ENCODE results near the gene NUTM1. TPM values are rescaled to one million over a fixed set of nuclear protein-coding genes. Genes with fewer than 3 reads are reported as not detected.
"Not testable (repeated sequence)": the region's sequence is repeated elsewhere in the genome, so short reads cannot be mapped to it uniquely, and the experiment has no call there.

NUTM1 gene
- total RNA-seq, 2 donors from 2014 or later, result not detected

GRCh38 chr15:34347951-34348638 is 5.0 kb downstream of the NUTM1 start:
- no peak for DNase-seq (ENCODE audit: low spot score)
- H3K4me1 Mint-ChIP-seq (ENCODE audit: low read depth in 2 of 2), result no peaks in the 10 kb centered on the region
- no peak overlapping the region for H3K4me3 Mint-ChIP-seq
- no peaks in the 10 kb centered on the region for H3K36me3 Mint-ChIP-seq
- no peaks in the 10 kb centered on the region for H3K9me3 Mint-ChIP-seq
- ATAC-seq, result no peak
- H3K27me3 Mint-ChIP-seq, result no peaks in the 10 kb centered on the region
- H3K27ac Mint-ChIP-seq, result peak overlapping the region in 1 of 2 donors; percentile 32

- Mint-ChIP-seq H3K4me1 (ENCODE audit: low read depth in 2 of 2) (no peaks in the 10 kb centered on the region), H3K27me3 (no peaks in the 10 kb centered on the region), H3K27ac (no peak overlapping the region), H3K36me3 (no peaks in the 10 kb centered on the region), H3K9me3 (no peaks in the 10 kb centered on the region), H3K4me3 (no peak overlapping the region)
- ATAC-seq, result no peak
- DNase-seq (ENCODE audit: low spot score), result no peak
These were observed 5.7 kb downstream of the NUTM1 start for GRCh38 chr15:34348735-34349300.

DNA sequence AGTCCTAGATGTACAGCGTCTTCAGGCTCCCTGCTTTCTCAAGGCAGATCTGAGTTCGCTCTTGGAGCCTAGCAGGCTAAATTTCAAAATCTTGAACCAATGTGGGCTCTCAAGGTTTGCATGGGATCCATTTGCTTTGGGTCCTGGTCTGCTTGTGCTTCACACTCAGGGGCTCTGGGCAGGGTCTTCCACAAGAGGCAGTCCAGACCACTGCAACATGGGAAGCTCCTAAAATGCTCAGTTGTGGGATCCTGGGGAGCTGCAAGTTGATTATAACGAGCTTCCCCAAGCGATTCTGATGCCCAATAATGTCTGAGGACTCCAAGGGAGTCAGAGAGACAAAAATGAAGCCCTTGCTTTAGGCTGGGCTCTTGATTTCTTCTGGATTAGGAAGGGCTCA is 6.7 kb downstream of the NUTM1 start:
- DNase-seq (ENCODE audit: low spot score) (no peak), ATAC-seq (no peak)
- no peak overlapping the region for H3K4me3 Mint-ChIP-seq
- no peak overlapping the region for H3K27ac Mint-ChIP-seq
- H3K36me3 Mint-ChIP-seq, result no peaks in the 10 kb centered on the region
- no peaks in the 10 kb centered on the region for H3K9me3 Mint-ChIP-seq
- no peaks in the 10 kb centered on the region for H3K4me1 Mint-ChIP-seq (ENCODE audit: low read depth in 2 of 2)
- H3K27me3 Mint-ChIP-seq, result no peaks in the 10 kb centered on the region

GRCh38 chr15:34352996-34353395 is 9.9 kb downstream of the NUTM1 start:
- H3K27me3 Mint-ChIP-seq; DNase-seq (ENCODE audit: low spot score); H3K4me3 Mint-ChIP-seq; H3K27ac Mint-ChIP-seq; H3K9me3 Mint-ChIP-seq; H3K4me1 Mint-ChIP-seq (ENCODE audit: low read depth in 2 of 2); ATAC-seq; H3K36me3 Mint-ChIP-seq: not testable (repeated sequence)

DNA sequence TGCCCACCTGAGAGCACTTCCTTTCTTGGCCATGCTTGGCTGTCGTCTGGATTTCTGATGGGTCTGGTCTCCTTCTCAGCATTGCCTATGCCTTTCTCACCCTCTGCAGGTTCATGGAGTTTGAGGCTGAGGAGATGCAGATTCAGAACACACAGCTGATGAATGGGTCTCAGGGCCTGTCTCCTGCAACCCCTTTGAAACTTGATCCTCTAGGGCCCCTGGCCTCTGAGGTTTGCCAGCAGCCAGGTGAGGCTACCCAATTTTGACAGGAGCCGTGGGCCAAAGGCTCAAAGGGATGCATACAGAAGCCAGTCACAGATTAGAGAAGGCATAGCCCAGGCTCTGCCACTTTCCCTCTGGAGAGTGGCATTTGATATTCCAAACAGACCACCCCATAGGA is 10.5 kb downstream of the NUTM1 start:
- Mint-ChIP-seq H3K4me1 (ENCODE audit: low read depth in 2 of 2) (no peaks in the 10 kb centered on the region), H3K9me3 (no peaks in the 10 kb centered on the region), H3K4me3 (no peak overlapping the region), H3K27ac (no peak overlapping the region), H3K36me3 (peaks cover 5% of the 10 kb centered on the region), H3K27me3 (no peaks in the 10 kb centered on the region)
- ATAC-seq (no peak), DNase-seq (ENCODE audit: low spot score) (no peak)

DNA sequence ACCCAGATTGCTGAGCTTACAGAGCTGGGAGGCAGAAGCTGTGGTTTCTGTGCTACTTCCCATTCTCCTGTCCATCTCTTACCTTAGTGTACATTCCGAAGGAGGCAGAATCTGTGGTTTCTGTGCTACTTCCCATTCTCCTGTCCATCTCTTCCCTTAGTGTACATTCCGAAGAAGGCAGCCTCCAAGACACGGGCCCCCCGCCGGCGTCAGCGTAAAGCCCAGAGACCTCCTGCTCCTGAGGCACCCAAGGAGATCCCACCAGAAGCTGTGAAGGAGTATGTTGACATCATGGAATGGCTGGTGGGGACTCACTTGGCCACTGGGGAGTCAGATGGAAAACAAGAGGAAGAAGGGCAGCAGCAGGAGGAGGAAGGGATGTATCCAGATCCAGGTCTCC is 11.2 kb downstream of the NUTM1 start:
- no peak for ATAC-seq
- Mint-ChIP-seq H3K36me3 (peaks cover 5% of the 10 kb centered on the region), H3K27me3 (no peaks in the 10 kb centered on the region), H3K9me3 (no peaks in the 10 kb centered on the region), H3K4me1 (ENCODE audit: low read depth in 2 of 2) (no peaks in the 10 kb centered on the region), H3K4me3 (no peak overlapping the region), H3K27ac (no peak overlapping the region)
- no peak for DNase-seq (ENCODE audit: low spot score)

DNA sequence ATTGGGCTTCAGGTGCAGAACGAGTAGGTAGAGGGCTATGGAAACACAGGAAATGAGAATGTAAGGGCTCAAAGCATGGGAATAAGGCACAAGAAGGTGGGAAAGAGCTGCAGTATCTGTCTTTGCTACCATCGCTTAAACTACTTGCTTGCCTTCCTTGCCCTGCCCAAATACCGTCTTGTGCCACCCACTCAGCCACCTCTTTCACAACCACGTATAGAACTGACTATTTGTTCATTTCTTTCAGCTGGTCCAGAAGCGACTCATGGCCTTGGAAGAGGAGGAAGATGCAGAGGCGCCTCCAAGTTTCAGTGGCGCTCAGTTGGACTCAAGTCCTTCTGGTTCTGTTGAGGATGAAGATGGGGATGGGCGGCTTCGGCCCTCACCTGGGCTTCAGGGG is 12.1 kb downstream of the NUTM1 start:
- no peaks in the 10 kb centered on the region for H3K9me3 Mint-ChIP-seq
- H3K27ac Mint-ChIP-seq, result no peak overlapping the region
- no peaks in the 10 kb centered on the region for H3K4me1 Mint-ChIP-seq (ENCODE audit: low read depth in 2 of 2)
- ATAC-seq (no peak), DNase-seq (ENCODE audit: low spot score) (no peak)
- no peak overlapping the region for H3K4me3 Mint-ChIP-seq
- peaks cover 5% of the 10 kb centered on the region for H3K36me3 Mint-ChIP-seq
- H3K27me3 Mint-ChIP-seq, result no peaks in the 10 kb centered on the region

GRCh38 chr15:34357653-34358052 is 14.5 kb downstream of the NUTM1 start:
- Mint-ChIP-seq H3K27me3 (no peaks in the 10 kb centered on the region), H3K4me3 (no peak overlapping the region), H3K9me3 (no peaks in the 10 kb centered on the region), H3K27ac (no peak overlapping the region), H3K4me1 (ENCODE audit: low read depth in 2 of 2) (peaks cover 0 to 2% of the 10 kb centered on the region in 2 donors), H3K36me3 (peaks cover 10% of the 10 kb centered on the region)
- DNase-seq (ENCODE audit: low spot score) (no peak), ATAC-seq (no peak)

- no peaks in the 10 kb centered on the region for H3K27me3 Mint-ChIP-seq
- H3K9me3 Mint-ChIP-seq, result no peaks in the 10 kb centered on the region
- DNase-seq (ENCODE audit: low spot score) (no peak), ATAC-seq (no peak)
- H3K36me3 Mint-ChIP-seq, result peaks cover 10% of the 10 kb centered on the region
- peaks cover 0 to 2% of the 10 kb centered on the region in 2 donors for H3K4me1 Mint-ChIP-seq (ENCODE audit: low read depth in 2 of 2)
- no peak overlapping the region for H3K27ac Mint-ChIP-seq
- H3K4me3 Mint-ChIP-seq, result no peak overlapping the region
These were observed 15.3 kb downstream of the NUTM1 start for GRCh38 chr15:34358367-34358766.

DNA sequence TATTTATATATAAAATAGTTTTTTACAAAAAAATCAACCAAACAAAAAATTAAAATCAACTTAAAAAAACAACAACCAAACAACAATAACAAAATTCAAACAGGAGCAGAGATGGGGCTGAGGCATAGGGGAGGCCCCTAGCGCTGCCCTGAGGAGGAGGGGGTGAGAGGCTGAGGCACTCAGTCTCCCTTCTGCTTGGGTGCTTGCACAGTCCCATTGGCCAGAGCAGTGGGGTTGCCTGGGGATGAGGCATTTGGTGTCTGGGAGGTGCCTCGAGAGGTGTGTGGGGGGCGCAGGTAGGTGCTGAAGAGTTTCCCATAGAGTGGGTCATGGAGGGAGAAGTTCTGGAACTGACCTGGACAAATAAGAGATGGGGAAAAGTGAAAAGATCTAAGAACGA is 15.8 kb downstream of the NUTM1 start:
- no peak for ATAC-seq

GRCh38 chr15:34359416-34359815 is 16.3 kb downstream of the NUTM1 start:
- Mint-ChIP-seq H3K27ac (no peak overlapping the region), H3K27me3 (no peaks in the 10 kb centered on the region), H3K36me3 (peaks cover 10% of the 10 kb centered on the region), H3K4me3 (no peak overlapping the region), H3K4me1 (ENCODE audit: low read depth in 2 of 2) (peaks cover 0 to 2% of the 10 kb centered on the region in 2 donors), H3K9me3 (no peaks in the 10 kb centered on the region)
- ATAC-seq (no peak), DNase-seq (ENCODE audit: low spot score) (no peak)

More for the DNA sequence above, 15.8 kb downstream of the NUTM1 start:
- H3K36me3 Mint-ChIP-seq, result peaks cover 10% of the 10 kb centered on the region
- H3K4me1 Mint-ChIP-seq (ENCODE audit: low read depth in 2 of 2), result peaks cover 0 to 2% of the 10 kb centered on the region in 2 donors
- H3K27ac Mint-ChIP-seq, result no peak overlapping the region
- H3K27me3 Mint-ChIP-seq, result no peaks in the 10 kb centered on the region
- H3K4me3 Mint-ChIP-seq, result no peak overlapping the region
- no peak for DNase-seq (ENCODE audit: low spot score)
- H3K9me3 Mint-ChIP-seq, result no peaks in the 10 kb centered on the region

DNA sequence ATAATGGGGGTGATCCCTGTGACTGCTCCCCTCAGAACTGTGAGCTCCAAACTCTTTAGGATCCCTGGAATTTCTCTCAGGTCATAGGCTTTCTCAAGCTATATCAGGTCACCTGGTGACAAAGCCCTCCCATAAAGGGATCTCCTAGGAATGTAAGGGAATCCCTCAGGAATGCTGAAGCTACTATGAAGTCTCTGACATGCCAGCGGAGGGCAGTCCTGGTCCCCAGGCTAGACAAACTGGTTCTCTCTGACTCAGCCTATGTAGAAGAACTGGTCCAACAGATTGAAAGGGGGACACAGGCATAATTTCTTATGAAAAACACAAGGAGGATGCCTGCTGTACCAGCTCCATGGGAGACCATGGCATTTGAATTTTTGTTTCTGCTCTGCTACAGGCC is 17.2 kb downstream of the NUTM1 start:
- Mint-ChIP-seq H3K27ac (no peak overlapping the region), H3K27me3 (no peaks in the 10 kb centered on the region), H3K4me3 (no peak overlapping the region), H3K36me3 (peaks cover 10% of the 10 kb centered on the region), H3K9me3 (no peaks in the 10 kb centered on the region), H3K4me1 (ENCODE audit: low read depth in 2 of 2) (peaks cover 1 to 2% of the 10 kb centered on the region in 2 donors)
- no peak for DNase-seq (ENCODE audit: low spot score)
- ATAC-seq, result no peak

DNA sequence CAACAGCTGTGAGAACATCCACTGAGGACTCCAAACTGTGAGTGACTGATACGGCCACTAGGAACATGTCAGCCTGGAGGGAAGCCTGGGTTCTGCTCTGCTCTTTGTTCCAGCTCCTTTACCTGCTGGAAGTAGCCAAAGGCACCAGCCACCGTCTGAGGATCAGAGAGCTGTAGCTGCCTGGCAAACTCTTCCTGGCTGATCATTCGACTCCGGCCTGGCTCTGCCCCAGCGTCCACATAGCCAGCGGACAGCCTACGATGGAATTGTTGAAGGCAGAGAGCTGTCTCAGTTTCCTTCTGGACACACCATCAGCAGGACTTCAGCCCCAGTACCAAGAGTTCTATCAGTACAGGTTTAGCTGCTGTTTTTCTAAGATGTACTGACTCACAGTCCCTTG is 18.2 kb downstream of the NUTM1 start:
- no peak for ATAC-seq
- H3K4me3 Mint-ChIP-seq, result no peak overlapping the region

GRCh38 chr15:34362047-34362773 is 19.1 kb downstream of the NUTM1 start:
- Mint-ChIP-seq H3K9me3 (no peaks in the 10 kb centered on the region), H3K4me1 (ENCODE audit: low read depth in 2 of 2) (peaks cover 14 to 15% of the 10 kb centered on the region in 2 donors), H3K27ac (peak overlapping the region; percentile 32 to 57), H3K36me3 (peaks cover 10% of the 10 kb centered on the region), H3K27me3 (no peaks in the 10 kb centered on the region), H3K4me3 (no peak overlapping the region)
- ATAC-seq (no peak), DNase-seq (ENCODE audit: low spot score) (no peak)

More for the DNA sequence above, 18.2 kb downstream of the NUTM1 start:
- Mint-ChIP-seq H3K4me1 (ENCODE audit: low read depth in 2 of 2) (peaks cover 10% of the 10 kb centered on the region in 2 donors), H3K27me3 (no peaks in the 10 kb centered on the region), H3K36me3 (peaks cover 10% of the 10 kb centered on the region), H3K9me3 (no peaks in the 10 kb centered on the region), H3K27ac (peak overlapping the region in 1 of 2 donors; percentile 32)
- DNase-seq (ENCODE audit: low spot score), result no peak

Measured in natural killer cell treated with Interleukin-12 subunit alpha and Interleukin-12 subunit beta and Interleukin-15 and Interleukin-18, amount 100 ng/mL, for 72 hours (primary cell).